ENCODE results near the gene PRTG.

DNA sequence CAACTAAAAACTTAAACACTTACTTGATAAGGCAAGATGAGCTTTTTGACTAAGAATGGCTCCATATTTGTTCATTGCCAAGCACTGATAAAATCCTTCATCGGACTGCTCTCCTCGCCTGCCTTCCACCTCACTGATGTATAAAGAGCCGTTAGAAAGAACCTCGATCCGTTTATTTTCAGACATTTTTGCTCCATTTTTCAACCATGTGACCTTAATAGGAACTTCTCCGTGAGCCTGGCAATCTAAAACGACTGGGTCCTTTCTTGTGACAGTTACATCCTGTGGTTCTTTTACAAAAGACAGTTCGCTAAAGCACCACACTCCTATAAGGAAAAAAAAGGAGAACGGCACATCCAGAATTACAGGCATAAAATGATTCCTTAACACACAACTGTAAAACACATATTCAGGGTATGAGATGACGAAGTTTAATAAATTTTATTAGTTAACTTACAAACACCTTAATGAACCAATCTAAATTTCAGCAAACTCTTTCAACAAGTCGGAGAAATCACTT, 2.5 kb downstream of the PRTG start:
- no peak for TF ChIP-seq GABPA (IDR thresholded peaks at IDR 0.05; ENCODE audit: low read depth)
- TF ChIP-seq, protein P1, sequence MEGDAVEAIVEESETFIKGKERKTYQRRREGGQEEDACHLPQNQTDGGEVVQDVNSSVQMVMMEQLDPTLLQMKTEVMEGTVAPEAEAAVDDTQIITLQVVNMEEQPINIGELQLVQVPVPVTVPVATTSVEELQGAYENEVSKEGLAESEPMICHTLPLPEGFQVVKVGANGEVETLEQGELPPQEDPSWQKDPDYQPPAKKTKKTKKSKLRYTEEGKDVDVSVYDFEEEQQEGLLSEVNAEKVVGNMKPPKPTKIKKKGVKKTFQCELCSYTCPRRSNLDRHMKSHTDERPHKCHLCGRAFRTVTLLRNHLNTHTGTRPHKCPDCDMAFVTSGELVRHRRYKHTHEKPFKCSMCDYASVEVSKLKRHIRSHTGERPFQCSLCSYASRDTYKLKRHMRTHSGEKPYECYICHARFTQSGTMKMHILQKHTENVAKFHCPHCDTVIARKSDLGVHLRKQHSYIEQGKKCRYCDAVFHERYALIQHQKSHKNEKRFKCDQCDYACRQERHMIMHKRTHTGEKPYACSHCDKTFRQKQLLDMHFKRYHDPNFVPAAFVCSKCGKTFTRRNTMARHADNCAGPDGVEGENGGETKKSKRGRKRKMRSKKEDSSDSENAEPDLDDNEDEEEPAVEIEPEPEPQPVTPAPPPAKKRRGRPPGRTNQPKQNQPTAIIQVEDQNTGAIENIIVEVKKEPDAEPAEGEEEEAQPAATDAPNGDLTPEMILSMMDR (IDR thresholded peaks at IDR 0.05; ENCODE audit: insufficient read depth, low read length): no peak
- TF ChIP-seq, protein P2, sequence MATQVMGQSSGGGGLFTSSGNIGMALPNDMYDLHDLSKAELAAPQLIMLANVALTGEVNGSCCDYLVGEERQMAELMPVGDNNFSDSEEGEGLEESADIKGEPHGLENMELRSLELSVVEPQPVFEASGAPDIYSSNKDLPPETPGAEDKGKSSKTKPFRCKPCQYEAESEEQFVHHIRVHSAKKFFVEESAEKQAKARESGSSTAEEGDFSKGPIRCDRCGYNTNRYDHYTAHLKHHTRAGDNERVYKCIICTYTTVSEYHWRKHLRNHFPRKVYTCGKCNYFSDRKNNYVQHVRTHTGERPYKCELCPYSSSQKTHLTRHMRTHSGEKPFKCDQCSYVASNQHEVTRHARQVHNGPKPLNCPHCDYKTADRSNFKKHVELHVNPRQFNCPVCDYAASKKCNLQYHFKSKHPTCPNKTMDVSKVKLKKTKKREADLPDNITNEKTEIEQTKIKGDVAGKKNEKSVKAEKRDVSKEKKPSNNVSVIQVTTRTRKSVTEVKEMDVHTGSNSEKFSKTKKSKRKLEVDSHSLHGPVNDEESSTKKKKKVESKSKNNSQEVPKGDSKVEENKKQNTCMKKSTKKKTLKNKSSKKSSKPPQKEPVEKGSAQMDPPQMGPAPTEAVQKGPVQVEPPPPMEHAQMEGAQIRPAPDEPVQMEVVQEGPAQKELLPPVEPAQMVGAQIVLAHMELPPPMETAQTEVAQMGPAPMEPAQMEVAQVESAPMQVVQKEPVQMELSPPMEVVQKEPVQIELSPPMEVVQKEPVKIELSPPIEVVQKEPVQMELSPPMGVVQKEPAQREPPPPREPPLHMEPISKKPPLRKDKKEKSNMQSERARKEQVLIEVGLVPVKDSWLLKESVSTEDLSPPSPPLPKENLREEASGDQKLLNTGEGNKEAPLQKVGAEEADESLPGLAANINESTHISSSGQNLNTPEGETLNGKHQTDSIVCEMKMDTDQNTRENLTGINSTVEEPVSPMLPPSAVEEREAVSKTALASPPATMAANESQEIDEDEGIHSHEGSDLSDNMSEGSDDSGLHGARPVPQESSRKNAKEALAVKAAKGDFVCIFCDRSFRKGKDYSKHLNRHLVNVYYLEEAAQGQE (IDR thresholded peaks at IDR 0.05; ENCODE audit: insufficient replicate concordance, low read depth): no peak
- no peak for TF ChIP-seq POLR2AphosphoS5 (IDR thresholded peaks at IDR 0.05; ENCODE audit: low read depth)
- TF ChIP-seq SPI1 (IDR thresholded peaks at IDR 0.05; ENCODE audit: borderline replicate concordance, low read depth): no peak
